GM23338 (cell line): ENCODE results near the gene HLA-C. TPM values are rescaled to one million over a fixed set of nuclear protein-coding genes. Genes with fewer than 3 reads are reported as not detected.

Source experiments
- ATAC-seq: fragments of 200-7000 bp; cut with Tn5 transposase; 3 replicates; pipeline ENCODE4 v1.9.1; 2020
- DNase-seq: peaks from one replicate; pipeline ENCODE4 v3.0.0-alpha.2; 2015; ENCODE audit warnings: low spot score
- H2AFZ ChIP-seq: fragments of 200-600 bp; sonication (generic); 2 replicates; pipeline ENCODE4 v1.8.0; 2016; ENCODE audit warnings: antibody characterized with exemption, mild to moderate bottlenecking, moderate library complexity
- H3F3A ChIP-seq: fragments of 200-600 bp; sonication (generic); replicated peaks from 2 replicates; pipeline ENCODE4 v1.8.0; 2017; ENCODE audit warnings: antibody characterized with exemption, mixed run types, low read depth
- H3K27ac ChIP-seq: fragments of 200-600 bp; sonication (generic); 2 replicates; pipeline ENCODE4 v1.6.1; 2016; ENCODE audit warnings: low read depth
- H3K27me3 ChIP-seq: fragments of 200-600 bp; sonication (generic); 2 replicates; pipeline ENCODE4 v1.8.0; 2016; ENCODE audit warnings: mild to moderate bottlenecking, mixed run types, moderate library complexity; ENCODE audit not compliant: insufficient read depth
- H3K36me3 ChIP-seq: fragments of 200-600 bp; sonication (generic); 2 replicates; pipeline ENCODE4 v1.8.0; 2016; ENCODE audit warnings: mild to moderate bottlenecking; ENCODE audit not compliant: insufficient read depth
- H3K4me1 ChIP-seq: fragments of 200-600 bp; sonication (generic); 2 replicates; pipeline ENCODE4 v1.8.0; 2016; ENCODE audit warnings: mild to moderate bottlenecking, moderate library complexity; ENCODE audit not compliant: insufficient read depth
- H3K4me2 ChIP-seq: fragments of 200-600 bp; sonication (generic); 2 replicates; pipeline ENCODE4 v1.7.1; 2017; ENCODE audit warnings: mixed run types
- H3K4me3 ChIP-seq: fragments of 200-600 bp; sonication (generic); 2 replicates; pipeline ENCODE4 v1.6.1; 2016; ENCODE audit warnings: mixed run types
- H3K79me2 ChIP-seq: fragments of 200-600 bp; sonication (generic); replicated peaks from 2 replicates; pipeline ENCODE4 v1.8.0; 2017; ENCODE audit warnings: mild to moderate bottlenecking; ENCODE audit not compliant: insufficient read depth
- H3K9me2 ChIP-seq: fragments of 200-600 bp; sonication (generic); 2 replicates; pipeline ENCODE4 v1.8.0; 2017; ENCODE audit not compliant: insufficient read depth
- H4K20me1 ChIP-seq: fragments of 200-600 bp; sonication (generic); replicated peaks from 2 replicates; pipeline ENCODE4 v1.8.0; 2017; ENCODE audit warnings: mild to moderate bottlenecking; ENCODE audit not compliant: insufficient read depth
- H3K27ac Mint-ChIP-seq: 2 replicates; pipeline ENCODE4 v1.8.0; 2020; ENCODE audit warnings: inconsistent platforms, mild to moderate bottlenecking, moderate library complexity, mixed read lengths
- H3K27me3 Mint-ChIP-seq: 3 replicates; pipeline ENCODE4 v1.8.0; 2022; ENCODE audit warnings: low read depth, mild to moderate bottlenecking, moderate library complexity, mixed read lengths, inconsistent platforms; ENCODE audit not compliant: insufficient read depth, poor library complexity
- H3K36me3 Mint-ChIP-seq: 3 replicates; pipeline ENCODE4 v1.8.0; 2021; ENCODE audit warnings: low read depth, mild to moderate bottlenecking, inconsistent platforms, moderate library complexity, mixed read lengths
- H3K4me1 Mint-ChIP-seq: 3 replicates; pipeline ENCODE4 v1.8.0; 2020; ENCODE audit warnings: mild to moderate bottlenecking, inconsistent platforms, mixed read lengths
- H3K4me3 Mint-ChIP-seq: 3 replicates; pipeline ENCODE4 v1.8.0; 2021; ENCODE audit warnings: moderate library complexity, mild to moderate bottlenecking, inconsistent platforms, mixed read lengths
- H3K9me3 Mint-ChIP-seq: 3 replicates; pipeline ENCODE4 v1.8.0; 2020; ENCODE audit warnings: moderate library complexity, mild to moderate bottlenecking, inconsistent platforms, mixed read lengths
- CREB1 ChIP-seq: fragments of 250-450 bp; sonication (Bioruptor Pico); IDR thresholded peaks from 2 replicates; pipeline ENCODE4 v1.5.0; 2020; ENCODE audit warnings: low read depth, mild to moderate bottlenecking, moderate library complexity
- ETS1 ChIP-seq: IDR thresholded peaks from 2 replicates; pipeline ENCODE4 v1.6.1; 2016; ENCODE audit warnings: antibody characterized with exemption
- EZH2 ChIP-seq: fragments of 200-600 bp; sonication (generic); IDR thresholded peaks from one replicate; pipeline ENCODE4 v1.8.0; 2017; ENCODE audit warnings: antibody characterized with exemption, mild to moderate bottlenecking, low read depth; ENCODE audit not compliant: unreplicated experiment
- EZH2phosphoT487 ChIP-seq: fragments of 200-600 bp; sonication (generic); IDR thresholded peaks from one replicate; pipeline ENCODE4 v1.8.1; 2018; ENCODE audit warnings: antibody characterized with exemption; ENCODE audit not compliant: unreplicated experiment
- JUNB ChIP-seq: IDR thresholded peaks from one replicate; pipeline ENCODE4 v1.6.1; 2016; ENCODE audit warnings: antibody characterized with exemption; ENCODE audit not compliant: unreplicated experiment
- NANOG ChIP-seq: IDR thresholded peaks from 2 replicates; pipeline ENCODE4 v1.6.1; 2016; ENCODE audit warnings: antibody characterized with exemption, borderline replicate concordance
- POLR2AphosphoS5 ChIP-seq: IDR thresholded peaks from 2 replicates; pipeline ENCODE4 v1.6.1; 2016; ENCODE audit warnings: antibody characterized with exemption, low read depth
- REST ChIP-seq: IDR thresholded peaks from one replicate; pipeline ENCODE4 v1.6.1; 2018; ENCODE audit warnings: antibody characterized with exemption; ENCODE audit not compliant: unreplicated experiment
- STAT1 ChIP-seq: IDR thresholded peaks from one replicate; pipeline ENCODE4 v1.6.1; 2016; ENCODE audit warnings: antibody characterized with exemption; ENCODE audit not compliant: unreplicated experiment
- ZNF114 ChIP-seq: fragments of 250-450 bp; sonication (Bioruptor Pico); IDR thresholded peaks from 2 replicates; pipeline ENCODE4 v1.5.0; 2020; ENCODE audit warnings: mild to moderate bottlenecking, moderate library complexity
- ZNF331 ChIP-seq: fragments of 250-450 bp; sonication (Bioruptor Pico); IDR thresholded peaks from 2 replicates; pipeline ENCODE4 v1.5.0; 2020; ENCODE audit warnings: low read depth, mild to moderate bottlenecking, moderate library complexity
- ZNF462 ChIP-seq: fragments of 250-450 bp; sonication (Bioruptor Pico); IDR thresholded peaks from 2 replicates; pipeline ENCODE4 v1.5.0; 2020; ENCODE audit warnings: mild to moderate bottlenecking, moderate library complexity
- polyA plus RNA-seq: library from polyadenylated mRNA; unstranded; fragments of >200 nt; fragmentation: Nextera tagmentation; extraction: Ambion mirVana; gene quantifications from 2 replicates; pipeline ENCODE4 v1.2.1, GENCODE V29; 2016
- total RNA-seq: library from RNA; depleted of rRNA; stranded (reverse); fragments of >200 nt; shearing (Covaris generic); gene quantifications from 2 replicates; pipeline ENCODE4 v1.2.3, GENCODE V29; 2014

The HLA-C gene
- total and polyA plus RNA-seq, 2 experiments from 2014 or later, result 73.1 to 116 TPM

- Histone ChIP-seq H3K4me2 (no peak overlapping the region), H3K27me3 (no peaks in the 10 kb centered on the region; the same call in 1 of the 2 replicates), H3K36me3 (no peaks in the 10 kb centered on the region; the same call in 1 of the 2 replicates), H3F3A (no peaks in the 10 kb centered on the region), H2AFZ (no peak overlapping the region), H4K20me1 (no peaks in the 10 kb centered on the region), H3K27ac (no peak overlapping the region), H3K4me1 (no peaks in the 10 kb centered on the region), H3K4me3 (no peak overlapping the region), H3K9me2 (no peaks in the 10 kb centered on the region), H3K79me2 (no peaks in the 10 kb centered on the region)
- Mint-ChIP-seq H3K36me3 (no peaks in the 10 kb centered on the region), H3K4me3 (no peak overlapping the region), H3K9me3 (no peaks in the 10 kb centered on the region; the same call in 1 of the 3 replicates), H3K4me1 (peaks cover 3% of the 10 kb centered on the region; the same call in 1 of the 3 replicates), H3K27ac (no peak overlapping the region), H3K27me3 (no peaks in the 10 kb centered on the region)
- DNase-seq (no peak), ATAC-seq (no peak)
- TF ChIP-seq EZH2 (no peak), JUNB (no peak), ZNF114 (CRISPR knock-in tag) (no peak), ETS1 (no peak), ZNF331 (CRISPR knock-in tag) (no peak), NANOG (no peak), POLR2AphosphoS5 (no peak), ZNF462 (CRISPR knock-in tag) (no peak), EZH2phosphoT487 (no peak), REST (no peak), CREB1 (no peak), STAT1 (no peak)
Observed at GRCh38 chr6:31294056-31294455, 22.2 kb upstream of the HLA-C start.
